ENCODE results near the gene HSPD1. TPM values are rescaled to one million over a fixed set of nuclear protein-coding genes. Genes with fewer than 3 reads are reported as not detected.
"Not testable (repeated sequence)": the region's sequence is repeated elsewhere in the genome, so short reads cannot be mapped to it uniquely, and the experiment has no call there.

The HSPD1 gene
- total RNA-seq, 1 experiment from 2014 or later = 374 TPM

DNA sequence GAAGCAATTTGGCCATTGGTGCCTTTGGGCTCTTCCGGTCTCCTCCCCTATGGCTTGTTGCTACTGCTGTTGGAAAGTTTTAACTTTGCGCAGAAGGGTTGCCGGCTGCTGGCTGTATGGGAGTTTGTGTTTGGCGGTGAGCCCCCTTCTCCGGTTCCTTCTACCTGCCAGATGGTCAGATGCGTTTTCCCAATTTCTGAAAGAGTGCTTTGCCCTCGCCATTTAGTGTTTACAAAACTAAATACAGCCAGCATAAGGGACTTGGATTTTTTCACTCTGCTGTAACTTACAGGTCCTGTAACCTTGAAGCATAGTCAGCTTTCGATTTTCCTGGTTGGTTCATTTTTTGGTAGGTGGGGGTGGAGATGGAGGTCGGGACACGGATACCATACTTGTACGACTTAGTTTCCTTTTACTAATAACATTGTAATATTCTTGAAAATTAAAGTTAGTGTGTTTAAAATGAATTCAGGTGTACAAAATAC is 45.7 kb downstream of the HSPD1 start:
- in situ Hi-C loops (cut with HindIII; ENCODE audit: low pct_unique_long_range_greater_than_20kb, low sequenced_read_pairs) = no loop called here
- peak; percentile 90 for DNase-seq (ENCODE audit: low read depth, low spot score)

DNA sequence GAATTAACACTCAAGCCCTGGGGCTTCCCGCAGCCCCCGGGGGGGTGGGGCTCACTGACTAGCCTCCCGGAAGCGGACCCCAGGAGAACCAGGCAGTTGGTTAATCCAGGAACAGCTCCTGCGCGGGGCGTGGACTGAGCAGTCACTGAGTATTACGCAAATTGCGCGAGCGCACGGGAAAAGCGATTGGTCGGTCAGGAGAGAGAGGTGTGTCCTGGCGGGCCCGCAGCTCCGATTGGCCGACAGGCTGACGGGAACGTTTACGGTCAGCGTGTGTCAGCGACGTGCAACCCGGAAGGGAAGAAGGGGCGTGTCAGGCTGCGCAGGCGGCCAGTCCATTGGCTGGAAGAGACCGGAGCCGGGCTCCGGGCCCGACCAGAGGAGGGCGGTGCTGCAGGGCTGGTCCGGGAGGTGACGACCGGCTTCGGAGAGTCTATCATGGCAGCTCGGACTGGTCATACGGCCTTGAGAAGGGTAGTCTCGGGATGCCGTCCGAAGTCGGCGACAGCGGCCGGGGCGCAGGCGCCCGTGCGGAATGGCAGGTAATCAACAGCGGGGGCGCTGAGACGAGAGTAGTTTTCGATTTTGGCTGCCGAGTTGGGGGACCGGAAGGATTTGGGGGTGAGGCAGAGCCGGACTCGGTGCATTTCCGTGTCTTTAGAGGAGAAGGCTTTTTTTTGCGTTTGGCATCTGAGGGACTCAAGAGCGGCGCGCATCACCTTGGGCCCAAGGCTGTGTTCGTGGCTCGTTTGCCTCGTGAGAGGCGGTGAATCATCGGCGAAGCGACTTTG is 46.3 kb downstream of the HSPD1 start, which contains the start of gene COQ10B:
TSS of gene COQ10B (plus strand) at position 430 of the 791 bp plus-strand sequence. CDS start at position 439, 9 bp downstream.
- in situ Hi-C loops (cut with HindIII; ENCODE audit: low pct_unique_long_range_greater_than_20kb, low sequenced_read_pairs) = no loop called here
- DNase-seq (ENCODE audit: low read depth, low spot score) = peak; percentile 99

DNA sequence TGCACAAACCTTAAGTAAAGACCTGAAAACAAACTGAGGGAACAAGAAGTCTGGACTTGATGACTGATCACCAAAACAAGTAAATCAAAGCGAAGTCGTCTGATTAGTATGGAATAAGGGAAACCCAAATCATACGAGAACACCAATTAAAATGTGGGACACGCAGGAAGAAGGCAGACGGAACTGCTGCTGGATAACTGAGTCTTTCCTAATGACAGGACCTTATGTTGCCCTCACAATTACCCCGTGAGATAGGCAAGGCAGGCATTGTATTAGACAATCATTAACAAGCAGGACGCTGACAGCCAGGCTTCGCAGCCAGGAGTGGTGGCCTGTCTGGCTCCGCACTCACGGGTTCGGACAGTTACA is 46.9 kb downstream of the HSPD1 start:
- in situ Hi-C loops (cut with HindIII; ENCODE audit: low pct_unique_long_range_greater_than_20kb, low sequenced_read_pairs) = no loop called here
- no peak for DNase-seq (ENCODE audit: low read depth, low spot score)

DNA sequence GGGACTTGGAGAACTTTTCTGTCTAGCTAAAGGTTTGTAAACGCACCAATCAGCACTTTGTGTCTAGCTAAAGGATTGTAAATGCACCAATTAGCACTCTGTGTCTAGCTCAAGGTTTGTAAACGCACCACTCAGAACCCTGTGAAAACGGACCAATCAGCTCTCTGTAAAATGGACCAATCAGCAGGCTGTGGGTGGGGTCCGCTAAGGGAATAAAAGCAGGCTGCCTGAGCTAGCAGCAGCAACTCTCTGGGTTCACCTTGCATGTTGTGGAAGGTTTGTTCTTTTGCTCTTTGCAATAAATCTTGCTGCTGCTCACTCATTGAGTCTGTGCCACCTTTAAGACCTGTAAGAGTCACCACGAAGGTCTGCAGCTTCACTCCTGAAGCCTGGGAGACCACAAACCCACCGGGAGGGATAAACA is 48.7 kb downstream of the HSPD1 start:
- in situ Hi-C loops (cut with HindIII; ENCODE audit: low pct_unique_long_range_greater_than_20kb, low sequenced_read_pairs); DNase-seq (ENCODE audit: low read depth, low spot score): not testable (repeated sequence)

DNA sequence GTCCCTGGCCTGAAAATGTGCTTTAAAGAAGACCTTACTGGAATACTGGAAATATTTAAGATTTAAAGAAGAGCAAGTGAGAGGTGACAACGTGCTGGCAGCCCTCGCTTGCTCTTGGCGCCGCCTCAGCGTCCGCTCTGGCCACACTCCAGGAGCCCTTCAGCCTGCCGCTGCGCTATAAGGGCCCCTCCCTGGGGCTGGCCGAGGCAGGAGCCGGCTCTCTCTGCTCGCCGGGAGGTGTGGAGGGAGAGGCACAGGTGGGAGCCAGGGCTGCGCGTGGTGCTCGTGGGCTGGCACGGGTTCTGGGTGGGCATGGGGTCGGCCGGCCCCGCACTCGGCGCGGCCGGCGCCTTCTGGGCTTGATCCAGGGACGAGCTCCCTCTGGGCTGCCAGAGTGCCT is 49.2 kb downstream of the HSPD1 start:
- DNase-seq (ENCODE audit: low read depth, low spot score) = no peak
- in situ Hi-C loops (cut with HindIII; ENCODE audit: low pct_unique_long_range_greater_than_20kb, low sequenced_read_pairs) = no loop called here

DNA sequence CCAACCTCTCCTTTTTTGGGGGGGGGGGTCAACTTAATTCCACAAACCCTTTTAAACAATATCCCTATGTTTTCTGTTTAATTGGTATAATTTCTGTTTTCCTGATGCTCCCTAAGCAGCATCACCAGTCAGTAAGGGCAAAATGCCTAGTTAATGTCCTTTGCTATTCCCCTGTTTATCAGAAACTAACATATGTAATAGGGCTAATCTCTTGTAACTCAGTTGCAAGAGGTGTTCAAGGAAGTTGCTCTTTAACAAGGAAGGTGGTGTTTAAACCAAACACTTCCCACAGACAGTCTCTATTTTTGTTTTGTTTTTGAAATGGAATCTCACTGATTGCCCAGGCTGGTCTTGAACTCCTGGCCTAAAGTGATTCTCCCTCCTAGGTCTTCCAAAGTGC is 52.8 kb downstream of the HSPD1 start:
- DNase-seq (ENCODE audit: low read depth, low spot score) = no peak
- in situ Hi-C loops (cut with HindIII; ENCODE audit: low pct_unique_long_range_greater_than_20kb, low sequenced_read_pairs) = no loop called here

DNA sequence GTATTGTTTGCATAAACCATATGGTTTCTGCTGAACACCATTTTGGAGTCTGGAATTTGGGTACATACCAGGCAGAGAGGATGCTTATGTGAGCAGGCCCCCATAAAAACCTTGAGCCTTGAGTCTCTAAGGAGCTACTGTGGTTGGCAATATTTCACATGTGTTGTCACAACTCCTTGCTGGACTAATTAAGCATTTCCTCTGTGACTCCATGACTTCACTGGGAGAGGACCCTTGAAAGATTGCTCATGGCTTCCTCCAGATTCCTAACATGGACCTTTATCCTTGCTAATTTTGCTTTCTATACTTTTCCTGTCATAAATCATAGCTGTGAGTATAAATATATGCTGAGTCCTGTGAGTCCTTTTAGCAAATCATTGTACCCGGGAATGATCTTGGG is 53.9 kb downstream of the HSPD1 start:
- in situ Hi-C loops (cut with HindIII; ENCODE audit: low pct_unique_long_range_greater_than_20kb, low sequenced_read_pairs) = no loop called here
- DNase-seq (ENCODE audit: low read depth, low spot score) = no peak

DNA sequence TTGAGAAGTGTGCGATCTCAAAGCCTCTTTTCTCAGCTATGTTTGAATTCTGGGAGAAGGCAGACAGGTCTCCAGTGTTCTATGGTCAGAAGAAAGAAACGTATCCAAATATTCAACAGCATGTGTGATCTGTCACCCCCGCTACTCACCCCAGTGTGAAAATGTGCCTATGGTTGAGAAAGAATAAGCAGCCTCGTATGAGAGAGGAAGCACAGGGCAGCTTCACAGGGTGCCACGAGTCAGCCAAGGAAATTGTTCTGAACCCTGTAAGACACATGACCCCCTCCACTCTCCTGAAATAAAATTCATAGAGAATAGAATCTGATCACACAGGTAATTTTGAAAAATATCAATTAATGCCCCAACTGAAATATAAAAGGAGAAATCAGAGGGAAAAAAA is 56.8 kb downstream of the HSPD1 start:
- in situ Hi-C loops (cut with HindIII; ENCODE audit: low pct_unique_long_range_greater_than_20kb, low sequenced_read_pairs) = no loop called here

DNA sequence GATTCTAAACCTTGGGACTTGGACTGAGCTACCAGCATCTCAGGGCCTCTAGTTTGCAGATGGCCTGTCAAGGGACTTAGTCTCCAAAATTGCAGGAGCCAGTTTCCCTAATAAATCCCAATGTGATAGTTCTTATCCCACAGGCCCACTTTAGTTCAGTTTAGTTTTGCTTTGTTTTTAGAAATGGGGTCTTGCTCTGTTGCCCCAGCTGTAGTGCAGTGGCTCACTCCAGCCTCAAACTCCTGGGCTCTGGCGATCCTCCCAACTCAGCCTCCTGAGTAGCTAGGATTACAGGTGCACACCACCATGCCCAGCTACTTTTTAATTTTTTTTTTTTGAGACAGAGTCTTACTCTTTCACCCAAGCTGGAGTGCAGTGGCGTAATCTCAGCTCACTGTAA is 62.3 kb downstream of the HSPD1 start:
- no peak for DNase-seq (ENCODE audit: low read depth, low spot score)
- in situ Hi-C loops (cut with HindIII; ENCODE audit: low pct_unique_long_range_greater_than_20kb, low sequenced_read_pairs) = no loop called here

More for the DNA sequence above, 56.8 kb downstream of the HSPD1 start:
- no peak for DNase-seq (ENCODE audit: low read depth, low spot score)

Small RNA genes within 50 kb of the gene (small RNA-seq; reads per million reads assigned to genes)
- gene AC020550.1 (0 reads per million in 2 experiments), gene RNU6-1029P (0 reads per million in 2 experiments)

Other genes with a start within 250 kb of the HSPD1 start
- 34.6 and 42.2 TPM in 2 replicates for gene ANKRD44, start 189.1 kb downstream of the HSPD1 start, total RNA-seq (2014; rRNA removed; shearing (Covaris generic))
- gene SF3B1, start 64.8 kb downstream of the HSPD1 start, total RNA-seq (2014; rRNA removed; shearing (Covaris generic)) = 202 and 219 TPM in 2 replicates
- 46.5 and 48.4 TPM in 2 replicates for gene COQ10B, start 46.3 kb downstream of the HSPD1 start, total RNA-seq (2014; rRNA removed; shearing (Covaris generic))
- gene HSPE1, start 539 bp upstream of the HSPD1 start, total RNA-seq (2014; rRNA removed; shearing (Covaris generic)) = 207 and 246 TPM in 2 replicates
- 32.9 and 42.7 TPM in 2 replicates for gene MOB4, start 16.2 kb upstream of the HSPD1 start, total RNA-seq (2014; rRNA removed; shearing (Covaris generic))
- 2.2 and 5.0 TPM in 2 replicates for gene RFTN2, start 175.7 kb upstream of the HSPD1 start, total RNA-seq (2014; rRNA removed; shearing (Covaris generic))
- 11.4 and 12.3 TPM in 2 replicates for gene MARS2, start 205.5 kb upstream of the HSPD1 start, total RNA-seq (2014; rRNA removed; shearing (Covaris generic))

Measured in SK-MEL-5 (cell line).